HepG2 (cell line): ENCODE data around the gene CCDC77. TPM values are rescaled to one million over a fixed set of nuclear protein-coding genes. Genes with fewer than 3 reads are reported as not detected.
A peak's percentile ranks its signal among the peaks of the same experiment; 100 is the strongest.

Experiments used
- ATF1 ChIP-seq: IDR thresholded peaks from 2 replicates; pipeline ENCODE4 v1.6.1; 2016; ENCODE audit warnings: mild to moderate bottlenecking, control low read depth
- BCL6 ChIP-seq: IDR thresholded peaks from 2 replicates; pipeline ENCODE4 v1.6.1; 2016; ENCODE audit warnings: missing genetic modification reagents, missing compliant biosample characterization
- CREB1 ChIP-seq, 2 experiments: fragments of 450-650 bp in 1 of 2; IDR thresholded peaks; 2 replicates each; pipeline ENCODE4 v1.6.1; 2016 to 2017; ENCODE audit warnings: control low read depth in 1 of 2, mild to moderate bottlenecking in 1 of 2, missing compliant biosample characterization in 1 of 2, missing genetic modification characterization in 1 of 2
- ERF ChIP-seq: IDR thresholded peaks from 2 replicates; pipeline ENCODE4 v1.6.1; 2018; ENCODE audit warnings: missing biosample characterization, missing genetic modification reagents
- KLF9 ChIP-seq: IDR thresholded peaks from 2 replicates; pipeline ENCODE4 v1.6.1; 2016; ENCODE audit warnings: low read depth
- MEIS1 ChIP-seq: sonication (generic); formaldehyde crosslinking; IDR thresholded peaks from 2 replicates; pipeline ENCODE4 v1.9.0; 2021; ENCODE audit warnings: mild to moderate bottlenecking, missing genetic modification reagents, moderate library complexity, borderline replicate concordance
- MTA3 ChIP-seq: sonication (generic); formaldehyde crosslinking; IDR thresholded peaks from 2 replicates; pipeline ENCODE4 v1.4.0; 2020; ENCODE audit warnings: missing genetic modification reagents
- NPAS2 ChIP-seq: sonication (generic); formaldehyde crosslinking; IDR thresholded peaks from 2 replicates; pipeline ENCODE4 v1.8.0; 2022; ENCODE audit warnings: mild to moderate bottlenecking, missing genetic modification reagents, borderline replicate concordance
- PPARG ChIP-seq: conservative IDR thresholded peaks from 2 replicates; pipeline ENCODE4 v1.6.1; 2016; ENCODE audit warnings: missing biosample characterization, missing genetic modification reagents
- RARA ChIP-seq: IDR thresholded peaks from 2 replicates; pipeline ENCODE4 v1.6.1; 2016; ENCODE audit warnings: missing genetic modification reagents, missing compliant biosample characterization
- SRSF4 ChIP-seq: fragments of 200-400 bp; formaldehyde crosslinking; IDR thresholded peaks from one replicate; pipeline ENCODE4 v1.6.1; 2018; ENCODE audit warnings: mild to moderate bottlenecking, low read depth, low read length, moderate library complexity; ENCODE audit not compliant: poor library complexity, severe bottlenecking
- YY1 ChIP-seq: IDR thresholded peaks from 2 replicates; pipeline ENCODE4 v1.6.1; 2011; ENCODE audit warnings: low read length, low read depth, moderate library complexity, mild to moderate bottlenecking; ENCODE audit not compliant: insufficient read depth, insufficient replicate concordance
- ZFP41 ChIP-seq: sonication (generic); formaldehyde crosslinking; IDR thresholded peaks from 2 replicates; pipeline ENCODE4 v1.4.0; 2020; ENCODE audit warnings: mild to moderate bottlenecking, missing genetic modification reagents, borderline replicate concordance
- ZNF768 ChIP-seq: sonication (generic); formaldehyde crosslinking; IDR thresholded peaks from 2 replicates; pipeline ENCODE4 v1.4.0; 2020; ENCODE audit warnings: missing genetic modification reagents
- ZNF878 ChIP-seq: sonication (generic); formaldehyde crosslinking; IDR thresholded peaks from 2 replicates; pipeline ENCODE4 v1.8.1; 2023; ENCODE audit warnings: mild to moderate bottlenecking, missing genetic modification reagents, moderate library complexity
- polyA plus RNA-seq, 8 experiments: library from polyadenylated mRNA; depleted of rRNA in 3 of 8; stranded (reverse) in 7 of 8; unstranded in 1 of 8; fragments of >200 nt; fragmentation: Illumina TruSeq in 4 of 8; extraction: Trizol in 4 of 8; gene quantifications; 2 replicates each; pipeline versions ENCODE4 v1.2.1 to v1.2.3, GENCODE V29; 2011 to 2016; ENCODE audit warnings: low read depth in 4 of 8, missing spikeins in 1 of 8, mixed read lengths in 1 of 8; ENCODE audit not compliant: insufficient read depth in 1 of 8
- total RNA-seq, 5 experiments: library from RNA; depleted of rRNA; stranded (reverse); fragments of >200 nt; fragmentation: Illumina TruSeq; extraction: Trizol; gene quantifications; 2 replicates each; pipeline ENCODE4 v1.2.3, GENCODE V29; 2016; ENCODE audit warnings: low read depth in 1 of 5
- TF ChIP-seq, protein P1 (sequence below): sonication (generic); formaldehyde crosslinking; IDR thresholded peaks from 2 replicates; pipeline ENCODE4 v1.8.0; 2022; ENCODE audit warnings: missing genetic modification reagents, low read depth, mild to moderate bottlenecking, borderline replicate concordance
- TF ChIP-seq, protein P2 (sequence below): IDR thresholded peaks from 2 replicates; pipeline ENCODE4 v1.6.1; 2016; ENCODE audit warnings: mild to moderate bottlenecking
- TF ChIP-seq, protein P3 (sequence below): sonication (generic); formaldehyde crosslinking; IDR thresholded peaks from 2 replicates; pipeline ENCODE4 v1.4.0; 2020; ENCODE audit warnings: missing genetic modification reagents, mild to moderate bottlenecking, borderline replicate concordance
- TF ChIP-seq, protein P4 (sequence below): sonication (generic); formaldehyde crosslinking; IDR thresholded peaks from 2 replicates; pipeline ENCODE4 v1.8.0; 2022; ENCODE audit warnings: mild to moderate bottlenecking, missing genetic modification reagents, moderate library complexity
- TF ChIP-seq, protein P5 (sequence below): sonication (generic); IDR thresholded peaks from 2 replicates; pipeline ENCODE4 v1.6.1; 2016; ENCODE audit warnings: low read depth, borderline replicate concordance
- TF ChIP-seq, protein P6 (sequence below): IDR thresholded peaks from 2 replicates; pipeline ENCODE4 v1.6.1; 2016

The CCDC77 gene
- total and polyA plus RNA-seq, 2 of the 13 experiments (the other 11 are each of a cell fraction or from before 2014, with no cell fraction given): 6.4 to 16.4 TPM

DNA sequence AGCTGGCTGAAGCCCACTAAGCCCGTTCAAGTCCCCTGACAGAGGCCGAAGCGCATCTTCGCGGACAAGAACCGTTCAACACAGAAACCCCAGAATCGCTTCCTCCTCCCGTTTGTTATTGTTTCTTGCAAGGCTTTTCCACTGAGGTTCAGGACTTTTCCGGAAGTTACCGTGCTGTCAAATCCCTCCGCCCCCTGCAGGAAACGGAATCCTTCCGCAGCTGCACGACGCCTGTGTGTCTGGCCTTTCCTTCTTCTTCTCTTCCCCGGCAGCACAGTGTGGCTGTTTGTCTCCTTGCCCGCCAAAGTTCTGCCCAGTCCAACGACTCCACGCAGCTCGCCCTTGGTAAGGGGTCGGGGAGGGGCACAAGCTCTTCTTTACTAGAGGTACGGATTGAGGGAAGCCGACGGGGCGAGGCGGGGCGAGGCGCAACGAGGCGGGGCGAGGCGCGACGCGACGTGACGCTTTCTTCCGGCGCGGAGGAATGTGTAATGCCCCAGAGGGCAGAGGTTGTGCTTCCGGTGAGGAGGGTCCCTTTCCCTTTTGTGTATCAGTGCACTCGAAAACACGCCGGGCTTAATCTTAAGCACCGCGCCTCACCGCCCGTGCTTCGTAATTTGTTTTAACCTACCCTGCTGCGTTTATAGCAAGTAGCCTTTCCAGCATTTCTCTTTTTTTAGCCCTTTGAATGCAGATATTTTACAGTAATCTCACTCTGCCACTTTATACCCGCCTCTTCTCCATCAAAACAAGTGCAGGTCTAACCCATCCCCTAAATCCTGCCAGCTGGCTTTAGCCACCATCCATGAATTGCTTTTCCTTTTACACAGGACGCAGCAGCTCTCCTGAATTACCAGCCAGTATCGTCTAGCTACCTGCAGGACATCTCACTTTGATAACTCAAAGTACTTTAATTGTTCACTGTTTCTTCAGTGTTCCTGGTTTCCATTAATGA, 12.0 kb upstream of the CCDC77 start, which contains the start of gene KDM5A (continued):
- TF ChIP-seq CREB1 (IDR thresholded peaks at IDR 0.05): peak; percentile 89
- peak; percentile 94 for TF ChIP-seq CREB1 (CRISPR knock-in tag; IDR thresholded peaks at IDR 0.05)
- TF ChIP-seq PPARG (CRISPR knock-in tag): no peak; the same call in 1 of the 2 replicates
- 0 out of 2 replicates have a peak, but pooled peaks have one; percentile 35 for TF ChIP-seq RARA (CRISPR knock-in tag)
- TF ChIP-seq ZNF878 (CRISPR knock-in tag): no peak
- TF ChIP-seq, protein P1, sequence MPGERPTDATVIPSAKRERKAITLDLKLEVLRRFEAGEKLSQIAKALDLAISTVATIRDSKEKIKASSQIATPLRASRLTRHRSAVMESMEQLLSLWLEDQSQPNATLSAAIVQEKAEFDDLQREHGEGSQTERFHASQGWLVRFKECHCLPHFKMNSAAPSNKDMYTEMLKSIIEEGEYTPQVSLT (CRISPR knock-in tag): no peak
- TF ChIP-seq, protein P2, sequence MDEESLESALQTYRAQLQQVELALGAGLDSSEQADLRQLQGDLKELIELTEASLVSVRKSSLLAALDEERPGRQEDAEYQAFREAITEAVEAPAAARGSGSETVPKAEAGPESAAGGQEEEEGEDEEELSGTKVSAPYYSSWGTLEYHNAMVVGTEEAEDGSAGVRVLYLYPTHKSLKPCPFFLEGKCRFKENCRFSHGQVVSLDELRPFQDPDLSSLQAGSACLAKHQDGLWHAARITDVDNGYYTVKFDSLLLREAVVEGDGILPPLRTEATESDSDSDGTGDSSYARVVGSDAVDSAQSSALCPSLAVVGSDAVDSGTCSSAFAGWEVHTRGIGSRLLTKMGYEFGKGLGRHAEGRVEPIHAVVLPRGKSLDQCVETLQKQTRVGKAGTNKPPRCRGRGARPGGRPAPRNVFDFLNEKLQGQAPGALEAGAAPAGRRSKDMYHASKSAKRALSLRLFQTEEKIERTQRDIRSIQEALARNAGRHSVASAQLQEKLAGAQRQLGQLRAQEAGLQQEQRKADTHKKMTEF (CRISPR knock-in tag): peak; percentile 74; the same call in 1 of the 2 replicates
- peak; percentile 15; the same call in 1 of the 2 replicates for TF ChIP-seq BCL6 (CRISPR knock-in tag)
- no peak for TF ChIP-seq NPAS2 (CRISPR knock-in tag)
- TF ChIP-seq, protein P3, sequence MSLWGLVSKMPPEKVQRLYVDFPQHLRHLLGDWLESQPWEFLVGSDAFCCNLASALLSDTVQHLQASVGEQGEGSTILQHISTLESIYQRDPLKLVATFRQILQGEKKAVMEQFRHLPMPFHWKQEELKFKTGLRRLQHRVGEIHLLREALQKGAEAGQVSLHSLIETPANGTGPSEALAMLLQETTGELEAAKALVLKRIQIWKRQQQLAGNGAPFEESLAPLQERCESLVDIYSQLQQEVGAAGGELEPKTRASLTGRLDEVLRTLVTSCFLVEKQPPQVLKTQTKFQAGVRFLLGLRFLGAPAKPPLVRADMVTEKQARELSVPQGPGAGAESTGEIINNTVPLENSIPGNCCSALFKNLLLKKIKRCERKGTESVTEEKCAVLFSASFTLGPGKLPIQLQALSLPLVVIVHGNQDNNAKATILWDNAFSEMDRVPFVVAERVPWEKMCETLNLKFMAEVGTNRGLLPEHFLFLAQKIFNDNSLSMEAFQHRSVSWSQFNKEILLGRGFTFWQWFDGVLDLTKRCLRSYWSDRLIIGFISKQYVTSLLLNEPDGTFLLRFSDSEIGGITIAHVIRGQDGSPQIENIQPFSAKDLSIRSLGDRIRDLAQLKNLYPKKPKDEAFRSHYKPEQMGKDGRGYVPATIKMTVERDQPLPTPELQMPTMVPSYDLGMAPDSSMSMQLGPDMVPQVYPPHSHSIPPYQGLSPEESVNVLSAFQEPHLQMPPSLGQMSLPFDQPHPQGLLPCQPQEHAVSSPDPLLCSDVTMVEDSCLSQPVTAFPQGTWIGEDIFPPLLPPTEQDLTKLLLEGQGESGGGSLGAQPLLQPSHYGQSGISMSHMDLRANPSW: no peak
- no peak for TF ChIP-seq MTA3
- TF ChIP-seq, protein P4, sequence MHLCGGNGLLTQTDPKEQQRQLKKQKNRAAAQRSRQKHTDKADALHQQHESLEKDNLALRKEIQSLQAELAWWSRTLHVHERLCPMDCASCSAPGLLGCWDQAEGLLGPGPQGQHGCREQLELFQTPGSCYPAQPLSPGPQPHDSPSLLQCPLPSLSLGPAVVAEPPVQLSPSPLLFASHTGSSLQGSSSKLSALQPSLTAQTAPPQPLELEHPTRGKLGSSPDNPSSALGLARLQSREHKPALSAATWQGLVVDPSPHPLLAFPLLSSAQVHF: no peak
- TF ChIP-seq MEIS1 (CRISPR knock-in tag): no peak
- no peak for TF ChIP-seq ZFP41 (CRISPR knock-in tag)
- TF ChIP-seq YY1: peak; percentile 24
- TF ChIP-seq ZNF768 (CRISPR knock-in tag): no peak; the same call in 1 of the 2 replicates
- TF ChIP-seq KLF9 (CRISPR knock-in tag): no peak
- TF ChIP-seq ERF (CRISPR knock-in tag): peak; percentile 59; the same call in 1 of the 2 replicates
- TF ChIP-seq, protein P5, sequence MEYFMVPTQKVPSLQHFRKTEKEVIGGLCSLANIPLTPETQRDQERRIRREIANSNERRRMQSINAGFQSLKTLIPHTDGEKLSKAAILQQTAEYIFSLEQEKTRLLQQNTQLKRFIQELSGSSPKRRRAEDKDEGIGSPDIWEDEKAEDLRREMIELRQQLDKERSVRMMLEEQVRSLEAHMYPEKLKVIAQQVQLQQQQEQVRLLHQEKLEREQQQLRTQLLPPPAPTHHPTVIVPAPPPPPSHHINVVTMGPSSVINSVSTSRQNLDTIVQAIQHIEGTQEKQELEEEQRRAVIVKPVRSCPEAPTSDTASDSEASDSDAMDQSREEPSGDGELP: no peak
- no peak for TF ChIP-seq SRSF4
- TF ChIP-seq ATF1: peak; percentile 93
- TF ChIP-seq, protein P6, sequence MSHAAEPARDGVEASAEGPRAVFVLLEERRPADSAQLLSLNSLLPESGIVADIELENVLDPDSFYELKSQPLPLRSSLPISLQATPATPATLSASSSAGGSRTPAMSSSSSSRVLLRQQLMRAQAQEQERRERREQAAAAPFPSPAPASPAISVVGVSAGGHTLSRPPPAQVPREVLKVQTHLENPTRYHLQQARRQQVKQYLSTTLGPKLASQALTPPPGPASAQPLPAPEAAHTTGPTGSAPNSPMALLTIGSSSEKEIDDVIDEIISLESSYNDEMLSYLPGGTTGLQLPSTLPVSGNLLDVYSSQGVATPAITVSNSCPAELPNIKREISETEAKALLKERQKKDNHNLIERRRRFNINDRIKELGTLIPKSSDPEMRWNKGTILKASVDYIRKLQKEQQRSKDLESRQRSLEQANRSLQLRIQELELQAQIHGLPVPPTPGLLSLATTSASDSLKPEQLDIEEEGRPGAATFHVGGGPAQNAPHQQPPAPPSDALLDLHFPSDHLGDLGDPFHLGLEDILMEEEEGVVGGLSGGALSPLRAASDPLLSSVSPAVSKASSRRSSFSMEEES: no peak
